Measurements from ENCODE around the gene TAAR2.

The TAAR2 gene, protein sequence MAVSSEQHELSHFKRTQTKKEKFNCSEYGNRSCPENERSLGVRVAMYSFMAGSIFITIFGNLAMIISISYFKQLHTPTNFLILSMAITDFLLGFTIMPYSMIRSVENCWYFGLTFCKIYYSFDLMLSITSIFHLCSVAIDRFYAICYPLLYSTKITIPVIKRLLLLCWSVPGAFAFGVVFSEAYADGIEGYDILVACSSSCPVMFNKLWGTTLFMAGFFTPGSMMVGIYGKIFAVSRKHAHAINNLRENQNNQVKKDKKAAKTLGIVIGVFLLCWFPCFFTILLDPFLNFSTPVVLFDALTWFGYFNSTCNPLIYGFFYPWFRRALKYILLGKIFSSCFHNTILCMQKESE

DNA sequence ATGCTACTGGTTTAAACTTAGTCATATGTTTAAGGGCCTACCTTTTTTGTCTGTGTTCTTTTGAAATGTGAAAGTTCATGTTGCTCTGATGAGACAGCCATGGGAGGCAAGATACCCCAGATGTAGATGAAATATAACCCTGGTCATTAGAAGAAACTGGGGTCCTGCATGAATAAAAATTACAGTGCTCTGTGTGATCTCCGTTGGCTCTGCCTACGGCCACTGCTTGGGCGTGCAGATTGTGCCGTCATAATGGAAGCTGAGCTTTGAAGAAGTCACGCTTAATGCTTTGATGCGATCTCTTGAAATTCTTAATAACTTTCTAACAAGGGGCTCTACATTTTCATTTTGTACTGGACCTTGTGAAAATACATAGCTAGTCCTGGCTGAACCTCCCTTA is at the start of gene TAAR2:
TAAR2 (minus strand) TSS at position 101 of the 400 bp plus-strand sequence; CDS start at position 101, 0 bp downstream.
- Histone ChIP-seq H3K4me2 (ENCODE audit: insufficient read depth, low read length) (no peak within 1 kb of the TSS), H3K9me3 (ENCODE audit: insufficient read depth, low read length, severe bottlenecking) (no peaks in the 10 kb centered on the region), H2AFZ (ENCODE audit: low read depth, low read length) (no peak within 1 kb of the TSS), H3K9ac (ENCODE audit: low read depth, low read length) (no peak within 1 kb of the TSS), H4K20me1 (ENCODE audit: insufficient read depth, low read length) (no peaks in the 10 kb centered on the region), H3K27ac (ENCODE audit: low read length) (no peak within 1 kb of the TSS), H3K4me3 (ENCODE audit: low read depth in 1 of 2, low read length in 2 of 2) (no peak within 1 kb of the TSS), H3K27me3 (ENCODE audit: insufficient read depth, low read length, poor library complexity) (no peaks in the 10 kb centered on the region), H3K36me3 (ENCODE audit: insufficient read depth, low read length) (no peaks in the 10 kb centered on the region), H3K79me2 (ENCODE audit: insufficient read depth, low read length) (no peaks in the 10 kb centered on the region), H3K4me1 (ENCODE audit: insufficient read depth, low read length) (no peaks in the 10 kb centered on the region)
- ATAC-seq (ENCODE audit: insufficient read depth, low read depth) (no peak), DNase-seq (no peak)
- TF ChIP-seq EZH2 (IDR thresholded peaks at IDR 0.05; ENCODE audit: borderline replicate concordance, low read depth, low read length, severe bottlenecking), result no peak
- TF ChIP-seq, protein P1, sequence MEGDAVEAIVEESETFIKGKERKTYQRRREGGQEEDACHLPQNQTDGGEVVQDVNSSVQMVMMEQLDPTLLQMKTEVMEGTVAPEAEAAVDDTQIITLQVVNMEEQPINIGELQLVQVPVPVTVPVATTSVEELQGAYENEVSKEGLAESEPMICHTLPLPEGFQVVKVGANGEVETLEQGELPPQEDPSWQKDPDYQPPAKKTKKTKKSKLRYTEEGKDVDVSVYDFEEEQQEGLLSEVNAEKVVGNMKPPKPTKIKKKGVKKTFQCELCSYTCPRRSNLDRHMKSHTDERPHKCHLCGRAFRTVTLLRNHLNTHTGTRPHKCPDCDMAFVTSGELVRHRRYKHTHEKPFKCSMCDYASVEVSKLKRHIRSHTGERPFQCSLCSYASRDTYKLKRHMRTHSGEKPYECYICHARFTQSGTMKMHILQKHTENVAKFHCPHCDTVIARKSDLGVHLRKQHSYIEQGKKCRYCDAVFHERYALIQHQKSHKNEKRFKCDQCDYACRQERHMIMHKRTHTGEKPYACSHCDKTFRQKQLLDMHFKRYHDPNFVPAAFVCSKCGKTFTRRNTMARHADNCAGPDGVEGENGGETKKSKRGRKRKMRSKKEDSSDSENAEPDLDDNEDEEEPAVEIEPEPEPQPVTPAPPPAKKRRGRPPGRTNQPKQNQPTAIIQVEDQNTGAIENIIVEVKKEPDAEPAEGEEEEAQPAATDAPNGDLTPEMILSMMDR (IDR thresholded peaks at IDR 0.05; ENCODE audit: borderline replicate concordance, extremely low read depth, low read length, poor library complexity, severe bottlenecking), result no peak

DNA sequence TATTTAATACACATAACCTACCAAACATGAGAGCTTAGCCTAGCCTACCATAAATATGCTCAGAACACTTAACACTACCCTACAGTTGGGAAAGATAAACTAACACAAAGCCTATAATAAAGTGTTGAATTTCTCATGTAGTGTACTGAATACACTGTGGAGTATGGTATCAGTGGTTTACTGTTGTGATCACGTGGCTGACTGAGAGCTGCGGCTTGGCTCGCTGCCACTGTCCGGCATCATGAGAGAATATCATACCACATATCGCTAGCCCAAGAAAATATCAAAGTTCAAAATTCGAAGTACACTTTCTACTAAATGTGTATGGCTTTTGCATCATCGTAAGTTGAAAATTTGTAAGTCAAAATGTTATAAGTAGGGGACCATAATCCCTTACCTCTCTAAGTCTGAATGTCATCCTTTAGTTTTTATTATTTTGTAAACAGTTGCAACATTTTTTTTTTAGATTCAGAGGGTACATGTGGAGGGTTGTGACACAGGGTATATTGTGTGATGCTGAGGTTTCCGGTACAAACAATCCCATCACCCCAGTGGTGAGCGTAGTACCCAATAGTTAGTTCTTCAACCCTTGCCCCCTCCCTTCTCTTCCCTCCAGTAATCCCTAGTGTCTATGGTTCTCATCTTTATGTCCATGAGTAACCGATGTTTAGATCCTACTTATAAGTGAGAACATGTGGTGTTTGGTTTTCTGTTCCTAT is 49.5 kb upstream of the TAAR2 start:
- H4K20me1 ChIP-seq (ENCODE audit: insufficient read depth, low read length), result no peaks in the 10 kb centered on the region
- ATAC-seq (ENCODE audit: insufficient read depth, low read depth) (no peak), DNase-seq (no peak)
- no peaks in the 10 kb centered on the region for H3K9me3 ChIP-seq (ENCODE audit: insufficient read depth, low read length, severe bottlenecking)
- H3K4me2 ChIP-seq (ENCODE audit: insufficient read depth, low read length), result no peak overlapping the region
- no peaks in the 10 kb centered on the region for H3K36me3 ChIP-seq (ENCODE audit: insufficient read depth, low read length)
- no peak overlapping the region for H3K9ac ChIP-seq (ENCODE audit: low read depth, low read length)
- no peak overlapping the region for H2AFZ ChIP-seq (ENCODE audit: low read depth, low read length)
- TF ChIP-seq, protein P1 (IDR thresholded peaks at IDR 0.05; ENCODE audit: borderline replicate concordance, extremely low read depth, low read length, poor library complexity, severe bottlenecking), result no peak
- no peak for TF ChIP-seq EZH2 (IDR thresholded peaks at IDR 0.05; ENCODE audit: borderline replicate concordance, low read depth, low read length, severe bottlenecking)
- no peaks in the 10 kb centered on the region for H3K4me1 ChIP-seq (ENCODE audit: insufficient read depth, low read length)
- H3K27ac ChIP-seq (ENCODE audit: low read length), result no peak overlapping the region
- no peaks in the 10 kb centered on the region for H3K79me2 ChIP-seq (ENCODE audit: insufficient read depth, low read length)
- no peak overlapping the region for H3K4me3 ChIP-seq (ENCODE audit: low read depth in 1 of 2, low read length in 2 of 2)
- H3K27me3 ChIP-seq (ENCODE audit: insufficient read depth, low read length, poor library complexity), result no peaks in the 10 kb centered on the region

DNA sequence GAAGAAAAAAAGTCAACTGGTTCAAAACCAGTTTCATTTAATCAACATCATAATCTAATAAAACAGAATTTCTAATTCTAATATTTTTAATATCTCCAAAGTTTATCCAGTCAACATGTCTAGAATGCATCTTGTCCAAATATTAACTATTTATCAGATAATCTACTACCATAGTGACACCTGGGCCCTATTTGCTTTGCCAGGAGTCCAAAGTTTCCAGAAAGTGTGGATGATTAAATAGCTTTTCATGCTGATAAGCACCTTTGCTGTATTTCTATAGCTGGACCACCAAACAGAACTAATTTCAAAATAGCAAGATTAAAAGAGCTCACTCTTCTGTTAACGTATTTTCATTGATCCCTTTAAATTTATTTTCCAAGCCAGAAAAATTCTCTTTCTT is 47.2 kb upstream of the TAAR2 start:
- H3K4me2 ChIP-seq (ENCODE audit: insufficient read depth, low read length), result no peak overlapping the region
- DNase-seq (no peak), ATAC-seq (ENCODE audit: insufficient read depth, low read depth) (no peak)
- no peaks in the 10 kb centered on the region for H3K79me2 ChIP-seq (ENCODE audit: insufficient read depth, low read length)
- no peak overlapping the region for H2AFZ ChIP-seq (ENCODE audit: low read depth, low read length)
- H3K4me3 ChIP-seq (ENCODE audit: low read depth in 1 of 2, low read length in 2 of 2), result no peak overlapping the region
- H3K9ac ChIP-seq (ENCODE audit: low read depth, low read length), result no peak overlapping the region
- H3K9me3 ChIP-seq (ENCODE audit: insufficient read depth, low read length, severe bottlenecking), result no peaks in the 10 kb centered on the region
- no peak overlapping the region for H3K27ac ChIP-seq (ENCODE audit: low read length)
- no peaks in the 10 kb centered on the region for H4K20me1 ChIP-seq (ENCODE audit: insufficient read depth, low read length)
- H3K27me3 ChIP-seq (ENCODE audit: insufficient read depth, low read length, poor library complexity), result no peaks in the 10 kb centered on the region
- no peaks in the 10 kb centered on the region for H3K4me1 ChIP-seq (ENCODE audit: insufficient read depth, low read length)
- no peak for TF ChIP-seq EZH2 (IDR thresholded peaks at IDR 0.05; ENCODE audit: borderline replicate concordance, low read depth, low read length, severe bottlenecking)
- TF ChIP-seq, protein P1 (IDR thresholded peaks at IDR 0.05; ENCODE audit: borderline replicate concordance, extremely low read depth, low read length, poor library complexity, severe bottlenecking), result no peak
- H3K36me3 ChIP-seq (ENCODE audit: insufficient read depth, low read length), result no peaks in the 10 kb centered on the region
